Common myeloid progenitor, CD34-positive (primary cell): ENCODE measurements around the gene SCAI.

Experiments used
- CTCF ChIA-PET: fragments of 350-600 bp; sonication (Branson Sonifier 250); formaldehyde crosslinking; loops from one replicate; lab custom pipeline; 2021; ENCODE audit warnings: antibody characterized with exemption; lab: Charles Lee
- POLR2A ChIA-PET: fragments of 350-600 bp; sonication (Branson Sonifier 250); formaldehyde crosslinking; loops from one replicate; lab custom pipeline; 2021; ENCODE audit warnings: antibody characterized with exemption; lab: Charles Lee
- DNase-seq, 3 donors: peaks; one replicate each; pipeline versions ENCODE4 v3.0.0 to v3.0.0-alpha.2; 2013
- H3K27ac ChIP-seq, 2 experiments: 1 replicate in 1 of 2; 2 replicates in 1 of 2; pipeline ENCODE4 v1.7.0; 2013; ENCODE audit warnings: inconsistent platforms in 2 of 2, low read length in 2 of 2, mild to moderate bottlenecking in 2 of 2, low read depth in 1 of 2, moderate library complexity in 1 of 2; ENCODE audit not compliant: severe bottlenecking in 2 of 2, insufficient read depth in 1 of 2, poor library complexity in 1 of 2
- H3K27me3 ChIP-seq, 5 experiments: replicated peaks in 2 of 5; 1 replicate in 3 of 5; 2 replicates in 2 of 5; pipeline versions ENCODE4 v1.6.1 to v1.7.0; 2013; ENCODE audit warnings: low read length in 4 of 5, mild to moderate bottlenecking in 2 of 5, moderate library complexity in 2 of 5, inconsistent platforms in 1 of 5; ENCODE audit not compliant: insufficient read depth in 5 of 5, control insufficient read depth in 4 of 5
- H3K36me3 ChIP-seq, 4 experiments: 1 replicate in 2 of 4; 2 replicates in 2 of 4; pipeline versions ENCODE4 v1.6.1 to v1.7.0; 2013; ENCODE audit warnings: low read length in 3 of 4, control low read depth in 1 of 4, mild to moderate bottlenecking in 1 of 4; ENCODE audit not compliant: control insufficient read depth in 4 of 4, insufficient read depth in 4 of 4
- H3K4me1 ChIP-seq, 4 experiments: 1 replicate in 3 of 4; 2 replicates in 1 of 4; pipeline versions ENCODE4 v1.6.1 to v1.7.1; 2013; ENCODE audit warnings: low read length in 3 of 4, mild to moderate bottlenecking in 3 of 4, control low read depth in 1 of 4, inconsistent platforms in 1 of 4, moderate library complexity in 1 of 4; ENCODE audit not compliant: control insufficient read depth in 4 of 4, insufficient read depth in 4 of 4; ENCODE audit errors: control extremely low read depth in 1 of 4
- H3K4me3 ChIP-seq, 7 experiments: 1 replicate in 4 of 7; 2 replicates in 3 of 7; pipeline versions ENCODE4 v1.5.1 to v1.7.0; 2013; ENCODE audit warnings: mild to moderate bottlenecking in 7 of 7, low read length in 6 of 7, moderate library complexity in 6 of 7, inconsistent platforms in 2 of 7, low read depth in 2 of 7, control low read depth in 1 of 7; ENCODE audit not compliant: insufficient read depth in 4 of 7, control insufficient read depth in 1 of 7; ENCODE audit errors: extremely low read depth in 1 of 7
- H3K9me3 ChIP-seq, 5 experiments: 1 replicate in 4 of 5; 2 replicates in 1 of 5; pipeline versions ENCODE4 v1.6.1 to v1.7.1; 2013; ENCODE audit warnings: low read length in 4 of 5, mild to moderate bottlenecking in 2 of 5, inconsistent platforms in 1 of 5, low read depth in 1 of 5, moderate library complexity in 1 of 5; ENCODE audit not compliant: control insufficient read depth in 4 of 5, insufficient read depth in 2 of 5; ENCODE audit errors: control extremely low read depth in 1 of 5
- WGBS: methylation state at CpG from one replicate; pipeline ENCODE4 v1.1.5; 2013; ENCODE audit not compliant: insufficient coverage; 5-methylcytosine and 5-hydroxymethylcytosine counted together

Gene SCAI

DNA sequence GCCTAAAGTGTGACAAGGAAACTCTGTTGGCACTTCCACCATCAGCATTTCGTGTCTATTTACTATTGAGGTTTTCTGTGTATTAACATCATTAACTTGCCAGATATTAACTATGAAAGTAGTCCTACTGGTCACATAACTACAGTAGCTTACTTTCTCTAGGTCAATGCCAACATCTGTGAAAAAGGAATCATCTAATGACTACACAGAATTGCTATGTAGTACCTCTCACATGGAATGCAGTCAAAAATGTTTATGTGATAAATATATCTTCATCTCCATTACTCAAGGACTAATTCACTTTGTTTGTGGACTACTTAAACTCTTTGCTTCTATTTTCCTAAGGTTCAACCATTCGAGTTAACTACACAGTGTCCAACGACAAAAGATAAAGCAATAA, 2.1 kb downstream of the SCAI start:
- no peak for DNase-seq
- H3K27ac ChIP-seq: no peak overlapping the region
- H3K27me3 ChIP-seq: no peaks in the 10 kb centered on the region
- H3K4me3 ChIP-seq: peak overlapping the region in 1 of 7 experiments; percentile 11
- ChIA-PET CTCF (interaction anchor here (0.7 to 2.7 kb wide), 5 partner anchors 10 to 247 kb away, joined by 3 to 18 read pairs (median 3); no protein-coding TSS in a partner anchor), POLR2A (interaction anchor here (1.1 to 1.7 kb wide), 2 partner anchors 10 to 16 kb away, joined by 3 to 4 read pairs; no protein-coding TSS in a partner anchor)
- H3K36me3 ChIP-seq: peaks cover 2 to 11% (median 5%) of the 10 kb centered on the region in 4 experiments
- H3K4me1 ChIP-seq: peaks cover 5 to 26% (median 12%) of the 10 kb centered on the region in 4 experiments
- no CpG with 5 or more reads among the region's 3 CpGs for WGBS
- no peaks in the 10 kb centered on the region for H3K9me3 ChIP-seq

DNA sequence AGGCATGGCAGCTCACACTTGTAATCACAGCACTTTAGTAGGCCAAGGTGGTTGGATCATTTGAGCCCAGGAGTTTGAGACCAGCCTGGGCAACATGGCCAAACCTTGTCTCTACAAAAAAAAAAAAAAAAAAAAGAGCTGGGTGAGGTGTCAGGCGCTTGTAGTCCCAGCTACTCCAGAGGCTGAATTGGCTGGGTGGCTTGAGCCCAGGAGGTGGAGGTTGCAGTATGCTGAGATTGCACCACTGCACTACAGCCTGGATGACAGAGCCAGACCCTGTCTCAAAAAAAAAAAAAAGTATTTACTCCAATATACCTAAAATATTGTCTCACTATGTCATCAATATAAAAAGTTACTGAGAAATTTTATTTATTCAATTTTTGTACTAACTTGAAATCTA, 2.8 kb downstream of the SCAI start:
- Histone ChIP-seq H3K4me1 (peaks cover 5 to 26% (median 12%) of the 10 kb centered on the region in 4 experiments), H3K9me3 (no peaks in the 10 kb centered on the region), H3K27me3 (no peaks in the 10 kb centered on the region), H3K27ac (no peak overlapping the region), H3K4me3 (no peak overlapping the region), H3K36me3 (peaks cover 2 to 11% (median 5%) of the 10 kb centered on the region in 4 experiments)
- WGBS: no CpG with 5 or more reads among the region's 1 CpG
- ChIA-PET CTCF (interaction anchor here (0.7 to 2.7 kb wide), 5 partner anchors 9 to 69 kb away, joined by 3 to 18 read pairs (median 3); no protein-coding TSS in a partner anchor), POLR2A (interaction anchor here (1.1 kb wide), 1 partner anchor 9 kb away, joined by 3 read pairs; no protein-coding TSS in a partner anchor)
- DNase-seq: no peak

DNA sequence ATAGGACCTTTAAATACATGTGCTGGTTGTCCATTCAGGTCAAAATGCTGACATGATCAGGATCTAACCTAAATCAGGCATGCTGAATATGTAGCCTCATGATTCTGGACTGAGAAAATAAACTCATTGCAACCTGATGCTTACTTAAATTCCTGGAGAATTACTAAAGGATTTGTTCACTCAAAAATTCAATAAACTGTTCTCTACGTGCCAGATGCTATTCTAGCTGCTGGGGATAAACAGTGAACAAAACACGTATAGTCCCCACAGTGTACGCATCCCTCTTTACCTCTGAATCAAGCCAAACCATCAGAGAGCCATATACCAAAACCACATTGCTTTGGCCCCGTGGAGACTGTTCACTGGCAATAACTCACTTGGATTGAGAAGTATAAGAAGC, 6.1 kb downstream of the SCAI start:
- peaks cover 2 to 15% (median 10%) of the 10 kb centered on the region in 4 experiments for H3K36me3 ChIP-seq
- no peaks in the 10 kb centered on the region for H3K27me3 ChIP-seq
- H3K27ac ChIP-seq: no peak overlapping the region
- peaks cover 0 to 4% (median 0%) of the 10 kb centered on the region in 5 experiments for H3K9me3 ChIP-seq
- POLR2A ChIA-PET: no interaction called here
- H3K4me3 ChIP-seq: no peak overlapping the region
- no peak for DNase-seq
- peaks cover 2 to 16% (median 5%) of the 10 kb centered on the region in 4 experiments for H3K4me1 ChIP-seq
- CTCF ChIA-PET: interaction anchor here (0.6 kb wide), 1 partner anchor 95 kb away, joined by 3 read pairs; no protein-coding TSS in a partner anchor
- 100% methylated on average over 3 of the region's 4 CpGs for WGBS

DNA sequence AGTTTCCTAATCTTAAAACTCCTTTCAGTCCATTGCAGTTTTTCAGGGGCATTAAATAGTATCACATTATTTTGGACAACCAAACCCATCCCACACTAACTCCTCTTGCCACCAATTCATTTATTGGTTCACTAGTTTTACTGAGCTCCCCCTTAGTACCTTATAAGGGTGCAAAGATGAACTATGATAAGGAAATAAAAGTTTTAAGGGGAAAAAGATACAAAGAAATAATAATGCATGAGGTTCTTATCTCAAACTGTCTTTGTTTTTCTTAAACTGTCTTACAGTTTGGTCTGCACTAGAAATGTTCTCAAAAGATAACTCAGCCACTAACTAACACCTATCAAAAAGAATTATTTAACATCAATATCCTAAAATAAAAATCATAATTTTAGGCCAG, 8.4 kb downstream of the SCAI start:
- Histone ChIP-seq H3K9me3 (peaks cover 0 to 4% (median 0%) of the 10 kb centered on the region in 5 experiments), H3K27ac (no peak overlapping the region), H3K4me1 (peaks cover 0 to 3% (median 0%) of the 10 kb centered on the region in 4 experiments), H3K4me3 (no peak overlapping the region), H3K27me3 (no peaks in the 10 kb centered on the region), H3K36me3 (peaks cover 0 to 14% (median 9%) of the 10 kb centered on the region in 4 experiments)
- POLR2A ChIA-PET: no interaction called here
- CTCF ChIA-PET: no interaction called here
- no peak for DNase-seq

DNA sequence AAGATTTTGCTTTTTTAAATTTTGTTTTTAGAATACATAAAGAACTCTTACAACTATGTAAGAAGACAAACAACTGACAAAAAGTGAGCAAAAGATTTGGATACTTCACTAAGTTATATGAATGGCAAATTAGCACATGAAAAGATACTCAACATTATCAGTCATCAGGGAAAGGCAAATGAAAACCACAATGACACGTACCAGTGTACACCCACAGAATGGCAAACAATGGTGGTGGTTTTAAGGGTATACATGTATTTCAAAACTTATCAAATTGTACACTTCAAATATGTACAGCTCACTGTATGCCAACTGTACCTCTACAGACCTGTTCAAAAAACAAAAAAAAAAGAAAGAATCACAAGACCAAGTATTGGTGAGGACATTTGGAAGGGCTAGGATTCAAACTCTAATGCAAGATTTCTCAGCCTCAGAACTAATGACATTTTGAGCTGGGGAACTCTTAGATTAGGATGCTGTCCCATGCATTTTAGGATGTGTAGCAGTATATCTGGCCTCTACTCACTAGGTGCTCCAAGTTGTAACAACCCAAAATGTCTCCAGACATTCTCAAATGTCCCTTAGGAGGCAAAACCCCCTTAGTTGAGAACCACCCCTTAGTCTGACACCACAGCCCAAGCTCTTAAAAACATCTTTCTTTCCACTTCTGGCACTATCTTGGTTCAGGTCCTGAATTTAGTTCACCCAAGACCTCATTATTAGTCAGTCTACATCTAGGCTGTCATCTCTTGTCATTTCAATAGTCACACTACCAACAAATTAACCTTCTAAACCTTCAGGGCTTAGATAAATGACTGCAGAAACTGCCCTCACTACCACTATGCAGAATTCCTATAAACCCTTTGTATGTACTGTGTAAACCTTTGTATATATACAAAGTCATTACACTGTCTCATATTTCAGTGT, 9.7 kb downstream of the SCAI start:
- no peak for DNase-seq
- peaks cover 0 to 4% (median 0%) of the 10 kb centered on the region in 5 experiments for H3K9me3 ChIP-seq
- no peak overlapping the region for H3K27ac ChIP-seq
- H3K36me3 ChIP-seq: peaks cover 0 to 7% (median 3%) of the 10 kb centered on the region in 4 experiments
- POLR2A ChIA-PET: interaction anchor here (0.6 kb wide), 1 partner anchor 165 kb away, joined by 5 read pairs; no protein-coding TSS in a partner anchor
- H3K4me3 ChIP-seq: no peak overlapping the region
- CTCF ChIA-PET: interaction anchor here (0.6 kb wide), 1 partner anchor 266 kb away, joined by 3 read pairs; no protein-coding TSS in a partner anchor
- WGBS: no CpG with 5 or more reads among the region's 1 CpG
- no peaks in the 10 kb centered on the region for H3K4me1 ChIP-seq
- H3K27me3 ChIP-seq: no peaks in the 10 kb centered on the region

DNA sequence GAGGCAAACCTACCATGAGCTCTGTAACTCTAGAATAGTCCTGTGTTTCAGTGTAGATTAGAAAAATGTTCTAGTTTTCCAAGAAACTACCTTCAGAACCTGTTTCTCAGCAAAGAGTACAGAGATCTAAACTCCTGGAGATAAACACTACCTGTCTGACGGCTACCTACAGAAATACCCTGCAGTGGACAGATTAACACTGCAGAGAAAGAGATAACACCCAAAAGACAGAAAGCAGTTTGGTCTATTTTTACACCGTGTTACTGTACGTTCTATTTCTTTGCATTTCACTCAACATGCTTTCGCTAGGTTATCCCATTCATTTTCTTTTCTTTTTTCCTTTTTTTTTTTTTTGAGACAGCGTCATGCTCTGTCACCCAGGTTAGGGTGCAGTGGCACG, 11.6 kb downstream of the SCAI start:
- H3K27ac ChIP-seq: peak overlapping the region in 1 of 2 experiments; percentile 54
- ChIA-PET CTCF (interaction anchor here (0.7 to 1.6 kb wide), 2 partner anchors 9 to 12 kb away, joined by 4 to 5 read pairs; partner anchors contain the start of gene SCAI), POLR2A (interaction anchor here (1.0 kb wide), 1 partner anchor 9 kb away, joined by 3 read pairs; no protein-coding TSS in a partner anchor)
- H3K4me1 ChIP-seq: peaks cover 0 to 14% (median 7%) of the 10 kb centered on the region in 4 experiments
- H3K9me3 ChIP-seq: peaks cover 0 to 4% (median 0%) of the 10 kb centered on the region in 5 experiments
- H3K4me3 ChIP-seq: no peak overlapping the region
- no peak for DNase-seq
- no peaks in the 10 kb centered on the region for H3K27me3 ChIP-seq
- 94% methylated on average over 6 of the region's 6 CpGs for WGBS
- peaks cover 0 to 7% (median 3%) of the 10 kb centered on the region in 4 experiments for H3K36me3 ChIP-seq
